Stimulated activated CD8-positive, alpha-beta memory T cell treated with anti-CD3 and anti-CD28 coated beads, Interleukin-2, amount 100 ng/mL, for 48 hours (primary cell): Measurements from ENCODE around the gene AMY2B.
"Not testable (repeated sequence)": the region's sequence is repeated elsewhere in the genome, so short reads cannot be mapped to it uniquely, and the experiment has no call there.

ENCODE experiments used
- DNase-seq, 2 donors: peaks; one replicate each; pipeline ENCODE4 v3.0.0-alpha.2; 2020; ENCODE audit warnings: low read depth in 2 of 2

The AMY2B gene

DNA sequence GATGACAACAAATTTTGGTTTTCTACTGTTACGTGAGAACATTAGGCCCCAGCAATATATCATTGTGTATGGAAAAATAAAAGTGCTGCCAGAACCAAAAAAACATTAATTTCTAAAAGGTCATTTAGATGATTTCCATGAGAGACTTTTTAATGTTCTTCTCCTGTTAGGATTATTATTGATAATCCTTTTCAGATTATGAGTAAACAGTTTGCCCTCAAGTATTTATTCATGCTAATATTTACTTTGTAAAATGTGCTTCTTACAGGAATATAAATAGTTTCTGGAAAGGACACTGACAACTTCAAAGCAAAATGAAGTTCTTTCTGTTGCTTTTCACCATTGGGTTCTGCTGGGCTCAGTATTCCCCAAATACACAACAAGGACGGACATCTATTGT, at the start of gene AMY2B:
Gene AMY2B, plus strand, starts transcription at position 301 of the 400 bp plus-strand sequence. Its CDS starts 14 bp downstream, at position 315.
- DNase-seq = not testable (repeated sequence)

DNA sequence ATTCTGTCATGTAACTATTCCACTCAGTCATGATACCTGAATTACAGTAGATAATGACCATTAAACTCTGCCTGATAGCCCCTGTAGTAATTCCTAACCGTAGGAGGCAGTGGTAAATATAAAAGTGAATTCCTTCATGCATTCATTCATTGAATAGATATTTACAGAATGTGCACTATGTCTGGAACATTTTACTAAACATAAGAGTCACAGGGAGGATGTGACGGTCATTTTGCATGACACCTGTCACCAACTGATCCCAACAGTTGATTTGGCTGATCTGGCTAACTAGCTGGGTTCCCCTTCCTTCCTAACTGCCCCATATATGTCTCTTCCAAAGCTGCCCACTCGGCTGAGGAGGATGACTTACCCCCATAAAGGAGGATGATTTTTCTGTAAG, 48.0 kb upstream of the AMY2B start:
- no peak for DNase-seq

DNA sequence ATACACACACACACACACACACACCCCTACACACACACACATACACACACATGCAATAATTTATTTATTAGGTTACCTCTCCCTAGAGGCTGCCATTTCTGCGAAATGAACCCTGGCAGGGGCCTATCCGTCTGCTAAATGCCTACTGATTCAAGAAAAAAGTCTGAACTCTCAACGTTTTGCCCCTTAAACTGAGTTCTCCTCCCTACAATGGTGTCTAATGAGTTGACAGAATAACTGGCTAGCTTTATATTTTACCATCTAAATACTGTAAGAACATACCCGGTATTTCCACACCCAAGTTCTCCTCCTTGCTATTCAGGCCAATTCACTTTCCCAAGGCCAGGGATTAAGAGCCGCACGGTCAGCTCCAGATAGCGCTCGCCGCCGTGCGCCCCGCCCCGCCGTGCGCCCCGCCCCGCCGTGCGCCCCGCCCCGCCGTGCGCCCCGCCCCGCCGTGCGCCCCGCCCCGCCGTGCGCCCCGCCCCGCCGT, 46.2 kb upstream of the AMY2B start:
- DNase-seq = no peak

DNA sequence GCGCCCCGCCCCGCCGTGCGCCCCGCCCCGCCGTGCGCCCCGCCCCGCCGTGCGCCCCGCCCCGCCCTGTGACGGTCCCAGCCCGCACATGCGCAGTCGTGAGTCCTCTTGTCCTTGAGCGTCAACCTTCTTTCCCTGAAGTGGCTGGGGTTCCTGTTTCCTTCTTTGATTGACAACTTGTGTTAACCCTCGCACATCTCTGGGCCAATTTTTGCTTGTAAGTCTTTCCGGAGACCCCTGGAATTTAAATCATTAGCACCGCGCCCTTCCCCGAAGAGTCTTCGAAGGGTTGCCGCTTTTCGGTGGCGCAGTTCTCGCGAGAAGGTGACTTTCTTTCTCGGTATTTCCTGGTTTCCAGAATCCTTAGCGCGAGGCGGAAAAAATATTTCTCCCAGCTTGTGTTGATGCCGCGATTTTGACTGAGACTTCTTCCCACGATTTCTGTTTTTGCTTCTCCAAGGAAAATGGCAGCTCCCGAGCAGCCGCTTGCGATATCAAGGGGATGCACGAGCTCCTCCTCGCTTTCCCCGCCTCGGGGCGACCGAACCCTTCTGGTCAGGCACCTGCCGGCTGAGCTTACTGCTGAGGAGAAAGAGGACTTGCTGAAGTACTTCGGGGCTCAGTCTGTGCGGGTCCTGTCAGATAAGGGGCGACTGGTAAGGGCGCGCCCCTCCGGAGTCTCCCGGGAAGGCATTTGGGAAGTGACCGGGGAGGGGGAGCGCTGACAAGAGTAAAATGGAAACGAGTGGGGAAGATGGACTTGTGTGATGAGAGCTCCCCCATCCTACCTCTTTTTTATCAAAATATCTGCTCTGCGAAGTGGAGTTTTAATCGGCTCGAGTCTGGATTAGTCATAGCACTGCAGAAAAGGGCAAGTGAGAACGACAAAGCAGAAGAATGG, 45.5 kb upstream of the AMY2B start, which contains the start of gene RNPC3:
Gene RNPC3, plus strand, starts transcription at position 93 of the 901 bp plus-strand sequence. Its CDS starts 372 bp downstream, at position 465.
- peak; percentile 71 to 80 for DNase-seq

DNA sequence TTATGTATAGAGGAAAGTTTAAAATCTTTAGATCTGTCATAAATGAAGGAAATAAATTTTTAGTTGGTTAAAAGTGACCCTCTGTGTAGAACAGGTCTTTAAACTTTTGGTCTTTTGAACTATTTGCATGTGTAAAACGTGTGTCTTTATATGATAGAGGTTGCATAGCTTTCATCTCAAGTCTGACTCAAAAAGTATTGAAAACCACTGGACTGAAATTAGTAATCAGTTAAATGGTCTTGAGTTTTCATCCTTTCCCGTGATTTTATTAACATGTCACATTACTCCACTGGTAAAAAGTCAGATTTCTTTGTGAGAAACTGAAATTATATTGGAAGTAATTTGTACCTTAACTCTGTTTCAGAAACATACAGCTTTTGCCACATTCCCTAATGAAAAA, 44.1 kb upstream of the AMY2B start:
- DNase-seq = no peak

DNA sequence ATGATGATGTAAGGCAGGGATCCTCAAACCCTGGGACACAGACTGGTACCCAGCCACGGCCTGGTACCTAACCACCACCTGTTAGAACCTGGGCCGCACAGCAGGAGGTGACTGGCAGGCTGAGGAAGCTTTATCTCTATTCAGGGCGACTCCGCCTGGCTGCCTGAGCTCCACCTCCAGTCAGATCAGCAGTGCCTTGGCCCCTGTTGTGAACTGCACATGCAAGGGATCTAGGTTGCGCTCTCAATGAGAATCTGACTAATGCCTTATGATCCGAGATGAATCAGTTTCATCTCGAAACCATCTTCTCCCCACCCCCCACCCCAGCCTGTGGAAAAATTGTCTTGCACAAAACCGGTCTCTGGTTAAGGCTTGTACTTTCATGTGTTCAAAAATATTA, 41.6 kb upstream of the AMY2B start:
- peak; percentile 23 to 40 for DNase-seq

DNA sequence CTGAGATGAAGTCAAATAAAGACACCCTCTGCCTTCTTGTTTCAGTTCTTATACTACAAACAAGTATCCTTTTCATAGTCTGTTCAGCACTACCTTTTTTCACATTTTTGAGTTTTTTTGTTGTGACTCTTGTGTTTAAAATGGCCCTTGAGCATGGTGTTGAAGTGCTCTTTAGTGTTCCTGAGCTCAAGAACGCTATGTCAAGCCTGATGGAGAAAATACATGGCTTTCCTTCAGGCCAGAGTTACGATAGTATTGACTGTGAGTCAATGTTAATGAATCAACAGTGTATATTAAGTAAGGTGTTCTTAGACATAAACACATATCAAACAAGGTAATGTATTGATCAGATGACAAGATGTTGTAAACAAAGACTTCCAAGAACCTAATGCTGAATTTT, 33.2 kb upstream of the AMY2B start:
- DNase-seq = no peak

DNA sequence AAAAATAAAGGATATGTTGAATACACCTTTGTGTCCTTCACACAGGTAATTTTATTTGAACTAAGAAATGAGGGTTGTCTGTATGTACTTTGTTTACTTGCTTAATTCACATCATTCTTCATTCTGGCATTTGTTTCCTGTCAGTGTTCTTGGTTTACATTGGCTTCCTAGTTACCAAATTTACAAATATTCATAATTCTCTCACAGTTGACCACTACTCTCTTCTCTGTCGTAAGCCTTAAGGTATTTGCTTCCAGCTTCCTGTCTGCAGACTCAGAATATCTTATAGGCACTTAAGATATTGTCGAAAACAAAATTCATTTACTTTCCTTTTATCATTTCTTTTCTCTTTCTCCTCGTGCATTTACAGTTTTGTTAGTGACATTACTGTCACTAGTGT, 30.0 kb upstream of the AMY2B start:
- DNase-seq = no peak

DNA sequence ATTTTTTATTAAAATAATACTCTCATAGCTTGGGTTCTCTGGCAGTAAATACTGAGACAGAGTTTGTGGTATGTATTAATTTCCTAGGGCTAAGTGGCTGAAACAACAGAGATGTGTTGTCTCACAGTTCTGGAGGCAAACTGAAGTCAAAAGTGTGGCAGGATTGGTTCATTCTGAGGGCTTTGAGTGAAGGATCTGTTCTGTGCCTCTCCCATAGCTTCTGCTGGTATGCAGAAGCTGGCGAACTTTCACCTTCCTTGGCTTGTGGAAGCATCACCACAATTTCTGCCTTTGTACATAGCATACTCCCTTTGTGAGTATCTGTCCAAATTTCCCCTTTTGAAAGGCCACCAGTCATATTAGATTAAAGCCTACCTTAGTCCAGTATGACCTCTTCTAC, 24.9 kb upstream of the AMY2B start:
- no peak for DNase-seq

DNA sequence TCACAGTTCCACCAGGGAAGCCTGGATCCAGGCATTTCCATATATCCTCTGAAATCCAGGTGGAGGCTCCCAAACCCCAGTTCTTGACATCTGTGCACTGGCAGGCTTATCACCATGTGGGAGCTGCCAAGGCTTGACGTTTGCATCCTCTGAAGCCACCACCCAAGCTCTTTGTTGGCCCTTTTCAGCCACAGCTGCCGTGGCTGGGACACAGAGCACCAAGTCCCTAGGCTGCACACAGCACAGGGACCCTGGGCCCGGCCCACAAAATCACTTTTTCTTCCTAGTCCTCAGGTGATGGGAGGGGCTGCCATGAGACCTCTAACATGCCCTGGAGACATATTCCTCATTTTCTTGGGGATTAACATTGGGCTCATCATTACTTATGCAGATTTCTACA, 23.5 kb upstream of the AMY2B start:
- no peak for DNase-seq

DNA sequence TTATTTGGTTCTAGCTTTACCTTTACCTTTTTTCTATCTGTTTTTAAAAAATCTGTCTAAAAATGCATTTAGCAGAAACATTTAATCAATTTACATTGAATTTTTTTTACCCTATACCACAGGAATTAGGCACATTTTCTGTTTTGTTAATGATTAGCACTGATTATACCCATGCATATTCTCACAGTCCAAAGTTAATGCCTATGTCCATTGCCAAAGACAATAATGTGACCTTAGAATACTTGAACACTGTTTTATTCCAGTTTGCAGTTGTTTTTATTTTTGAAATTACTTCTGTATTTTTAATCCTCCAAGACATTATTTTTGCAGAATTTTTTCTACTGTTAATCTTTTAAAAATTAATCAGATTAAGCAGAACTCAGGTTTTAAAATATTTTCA, 11.0 kb upstream of the AMY2B start:
- DNase-seq = no peak

DNA sequence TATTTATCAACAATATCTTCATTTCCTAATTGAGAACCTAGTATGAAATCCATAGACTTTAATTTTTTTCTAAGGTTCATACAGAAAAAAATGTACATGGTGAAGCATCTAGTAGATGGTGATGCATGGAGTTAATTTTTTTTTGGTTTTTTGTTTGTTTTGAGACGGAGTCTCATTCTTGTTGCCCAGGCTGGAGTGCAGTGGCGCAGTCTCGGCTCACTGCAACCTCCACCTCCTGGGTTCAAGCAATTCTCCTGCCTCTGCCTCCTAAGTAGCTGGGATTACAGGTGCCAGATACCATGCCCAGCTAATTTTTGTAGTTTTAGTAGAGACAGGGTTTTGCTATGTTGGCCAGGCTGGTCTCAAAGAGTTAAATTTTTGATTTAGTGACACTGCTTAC, 10.3 kb upstream of the AMY2B start:
- DNase-seq = not testable (repeated sequence)

DNA sequence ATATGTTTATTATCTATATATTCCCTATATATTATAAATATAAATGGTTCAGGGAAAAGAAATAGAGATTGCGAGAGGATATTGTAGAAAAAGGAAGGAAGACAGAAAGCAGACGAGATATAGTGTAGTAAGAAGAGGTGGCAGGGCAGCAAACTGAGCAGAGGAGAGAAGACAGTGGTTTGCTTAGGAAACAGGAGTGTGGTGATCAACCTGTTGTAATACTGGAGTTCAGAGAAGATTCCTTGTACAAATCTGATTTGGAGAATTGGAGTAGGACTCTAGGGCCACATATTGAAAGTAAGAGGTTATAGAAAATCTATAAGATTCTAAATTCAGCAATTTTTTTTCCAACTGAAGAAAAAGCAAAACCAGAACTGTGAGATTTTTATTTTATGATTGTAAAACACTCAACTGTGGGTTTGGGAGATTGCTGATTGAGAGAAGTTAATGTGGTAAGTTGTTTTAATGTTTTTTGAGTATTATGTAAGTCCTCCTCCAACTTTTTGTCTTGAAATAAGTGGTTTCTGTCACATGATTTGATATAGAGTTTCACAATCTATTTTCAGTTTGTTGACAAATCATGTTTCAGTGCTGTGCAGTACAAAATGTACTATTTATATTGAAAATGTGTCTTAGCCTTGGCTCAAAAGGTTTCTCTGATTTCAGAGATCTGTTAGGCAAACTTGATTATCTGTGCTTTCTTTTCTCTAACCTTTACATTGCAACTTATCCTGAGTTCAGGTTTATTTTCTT, 9.6 kb upstream of the AMY2B start:
- DNase-seq = no peak

DNA sequence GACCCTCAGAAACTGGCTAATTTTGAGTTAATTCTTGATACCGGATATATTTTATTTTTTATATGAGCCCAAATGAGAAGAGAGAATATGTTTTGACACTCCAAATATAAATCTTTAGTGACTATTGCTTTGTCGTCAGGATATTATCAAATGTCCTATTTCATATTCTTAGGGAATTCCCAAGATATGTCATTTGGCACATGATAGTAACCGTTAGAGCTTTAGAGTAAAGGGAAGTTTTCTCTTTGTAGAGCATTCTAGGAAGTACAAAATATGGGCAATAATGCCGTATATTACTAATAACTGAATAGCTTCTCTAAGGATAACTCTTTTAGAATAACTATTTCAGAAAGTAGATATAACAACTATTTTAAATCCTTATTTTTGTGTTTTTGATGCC, 8.3 kb upstream of the AMY2B start:
- DNase-seq = no peak

DNA sequence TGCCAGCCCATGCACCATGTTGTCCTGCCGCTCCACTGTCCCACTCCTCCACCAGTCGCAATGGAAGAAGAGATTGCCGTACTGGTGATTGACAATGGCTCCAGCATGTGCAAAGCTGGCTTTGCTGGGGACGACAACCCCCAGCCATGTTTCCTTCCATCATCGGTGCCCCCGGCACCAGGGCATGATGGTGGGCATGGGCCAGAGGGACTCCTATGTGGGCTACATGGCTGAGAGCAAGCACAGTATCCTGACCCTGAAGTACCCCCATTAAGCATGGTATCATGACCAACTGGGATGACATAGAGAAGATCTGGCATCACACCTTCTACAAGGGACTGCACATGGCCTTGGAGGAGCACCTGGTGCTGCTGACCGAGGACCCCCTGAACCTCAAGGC, 1.9 kb upstream of the AMY2B start:
- DNase-seq = no peak

DNA sequence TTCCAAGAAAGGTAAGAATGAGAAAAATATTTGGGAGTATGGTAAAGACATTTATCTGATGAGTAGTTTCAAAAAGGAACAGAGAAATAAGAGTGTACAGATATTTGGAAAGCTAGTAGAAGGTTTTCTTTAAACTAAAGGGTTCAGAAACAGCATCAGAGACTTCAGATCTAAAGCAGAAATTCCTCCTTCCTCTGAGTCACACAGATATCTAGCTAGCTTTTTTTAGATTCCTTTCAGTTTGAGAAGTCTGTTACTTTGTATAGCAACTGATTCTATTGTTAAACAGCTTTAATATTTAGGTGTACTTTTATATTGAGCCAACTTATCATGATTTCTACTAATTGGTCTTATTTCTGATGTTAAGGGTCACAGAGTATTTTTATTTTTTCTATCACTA, 4.7 kb downstream of the AMY2B start:
- no peak for DNase-seq

DNA sequence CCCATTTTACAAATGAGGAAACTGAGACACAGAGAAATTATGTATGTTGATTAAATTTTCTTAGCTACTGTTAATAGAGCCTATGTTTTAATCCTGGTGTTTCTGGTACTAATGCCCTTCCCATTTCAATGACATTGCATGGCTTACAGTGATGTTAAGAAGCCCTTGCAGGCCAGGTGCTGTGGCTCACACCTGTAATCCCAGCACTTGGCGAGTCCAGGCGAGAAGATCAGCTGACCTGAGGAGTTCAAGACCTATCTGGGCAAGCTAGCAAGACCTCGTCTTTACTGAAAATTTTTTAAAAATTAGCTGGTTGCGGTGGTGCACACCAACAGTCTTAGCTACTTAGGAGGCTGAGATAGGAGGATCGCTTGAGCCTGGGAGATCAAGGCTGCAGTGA, 5.4 kb downstream of the AMY2B start:
- DNase-seq = not testable (repeated sequence)

DNA sequence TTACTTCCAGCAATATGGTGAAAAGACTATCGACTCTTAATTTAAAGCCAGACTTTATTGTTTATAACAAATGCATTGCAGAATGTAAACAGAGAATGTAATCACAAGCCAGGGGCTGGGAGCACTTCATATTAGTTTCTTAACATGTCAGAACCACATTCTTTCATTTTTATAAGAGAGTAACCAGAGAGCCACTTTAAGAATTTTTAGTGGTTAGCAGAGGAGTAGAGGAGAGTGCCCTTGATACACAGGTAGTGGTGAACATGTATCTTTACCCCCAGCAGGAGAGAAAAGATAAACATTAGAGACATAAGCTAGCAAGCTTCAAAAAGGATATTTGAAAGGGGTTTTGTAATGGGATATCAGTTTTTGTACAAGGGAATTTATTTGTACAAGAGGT, 11.1 kb downstream of the AMY2B start:
- DNase-seq = no peak

DNA sequence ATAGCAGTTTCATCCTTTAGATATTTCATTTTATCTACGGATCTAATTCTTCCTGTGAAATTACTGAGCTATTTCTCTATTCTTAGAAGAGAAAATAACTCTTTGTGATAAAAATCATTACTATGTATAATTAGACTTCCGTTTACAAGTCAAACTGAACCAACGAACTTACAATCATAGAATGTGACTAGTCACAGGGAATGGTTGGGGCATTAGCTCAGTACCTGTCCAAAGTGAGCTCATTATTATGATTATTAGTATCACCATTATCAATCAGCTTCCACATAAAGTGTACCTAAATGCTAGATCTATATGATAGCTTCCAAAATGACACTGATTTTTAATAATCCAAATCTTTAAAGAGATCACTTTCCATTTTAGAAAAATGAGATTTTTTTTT, 12.5 kb downstream of the AMY2B start:
- no peak for DNase-seq

DNA sequence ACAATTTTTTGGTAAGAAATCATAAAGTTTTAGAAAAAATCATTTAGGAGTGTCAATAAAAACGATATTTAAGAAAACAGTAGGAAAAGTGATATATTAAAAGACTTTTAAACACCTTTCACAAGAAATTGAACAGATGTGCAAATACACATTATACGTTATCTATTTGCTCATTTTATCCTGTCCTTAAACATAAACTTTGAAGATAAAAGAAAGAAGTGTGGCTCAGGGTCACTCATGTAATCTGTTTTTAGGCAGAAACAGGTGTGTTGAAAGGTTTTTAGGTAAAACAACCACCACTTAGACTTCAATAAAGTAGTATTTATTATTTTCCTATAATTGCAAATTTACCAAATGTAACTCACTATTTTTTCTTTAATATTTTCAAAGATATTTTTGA, 13.1 kb downstream of the AMY2B start:
- DNase-seq = no peak

DNA sequence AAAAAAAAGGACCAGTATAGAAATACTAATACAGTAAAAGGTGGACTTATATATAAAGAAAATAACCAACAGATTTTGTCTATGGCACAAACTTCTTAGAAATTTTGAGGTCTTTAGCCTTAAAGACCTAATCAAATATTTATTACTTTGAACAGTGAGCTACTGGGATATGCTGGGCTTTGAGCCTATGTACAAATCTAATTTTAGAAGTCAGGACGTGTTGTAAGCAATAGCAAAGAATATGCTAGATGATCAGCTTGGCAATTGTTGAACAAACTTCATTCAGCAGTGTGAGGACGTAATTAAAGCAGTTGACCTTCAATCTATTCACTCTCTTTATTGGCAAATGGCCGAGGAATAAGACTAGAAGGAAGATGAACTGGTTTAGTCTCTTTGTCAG, 31.4 kb downstream of the AMY2B start:
- DNase-seq = not testable (repeated sequence)

DNA sequence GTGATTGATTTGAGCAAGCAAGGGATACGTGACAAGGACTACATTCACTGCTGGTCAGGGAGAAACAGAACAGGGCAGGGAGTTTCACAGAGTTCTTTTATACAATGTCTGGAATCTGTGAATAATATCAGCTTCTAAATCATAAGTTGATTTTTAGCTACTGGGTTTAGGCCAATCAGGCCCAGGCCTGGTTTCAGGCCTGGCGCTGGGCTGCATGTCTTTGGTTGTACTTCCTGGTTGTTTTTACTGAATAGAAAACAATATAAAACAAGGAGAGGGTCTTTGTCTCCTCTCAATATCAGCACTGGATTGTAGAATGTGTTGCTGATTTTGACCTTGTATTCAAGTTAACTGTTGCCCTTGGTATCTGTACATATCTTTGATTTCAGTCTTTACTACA, 45.0 kb downstream of the AMY2B start:
- DNase-seq = no peak

DNA sequence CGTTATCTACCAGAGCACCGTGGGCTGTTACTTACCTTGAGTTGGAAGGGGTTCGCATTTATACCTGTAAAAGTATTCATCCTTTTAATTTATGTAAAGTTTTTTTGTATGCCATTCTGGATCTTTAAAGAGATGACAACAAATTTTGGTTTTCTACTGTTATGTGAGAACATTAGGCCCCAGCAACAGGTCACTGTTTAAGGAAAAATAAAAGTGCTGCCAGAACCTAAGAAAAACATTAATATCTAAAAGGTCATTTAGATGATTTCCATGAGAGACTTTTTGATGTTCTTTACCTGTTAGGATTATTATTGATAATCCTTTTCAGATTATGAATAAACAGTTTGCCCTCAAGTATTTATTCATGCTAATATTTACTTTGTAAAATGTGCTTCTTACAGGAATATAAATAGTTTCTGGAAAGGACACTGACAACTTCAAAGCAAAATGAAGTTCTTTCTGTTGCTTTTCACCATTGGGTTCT, 45.6 kb downstream of the AMY2B start, which contains the start of gene AMY2A:
Gene AMY2A, plus strand, starts transcription at position 434 of the 484 bp plus-strand sequence. Its CDS starts 14 bp downstream, at position 448.
- not testable (repeated sequence) for DNase-seq
